H1 (cell line): Measurements from ENCODE around the gene PDZD2. TPM values are rescaled to one million over a fixed set of nuclear protein-coding genes. Genes with fewer than 3 reads are reported as not detected.

Experiments
- CHD1 ChIP-seq: IDR thresholded peaks from 2 replicates; pipeline ENCODE4 v1.6.1; 2012; ENCODE audit warnings: low read depth, low read length, improper control_type of control experiment
- CREB1 ChIP-seq: IDR thresholded peaks from 2 replicates; pipeline ENCODE4 v1.6.1; 2012; ENCODE audit warnings: inconsistent platforms
- RBBP5 ChIP-seq: IDR thresholded peaks from 2 replicates; pipeline ENCODE4 v1.7.1; 2012; ENCODE audit warnings: low read depth, mild to moderate bottlenecking, inconsistent platforms, low read length, moderate library complexity, borderline replicate concordance
- TEAD4 ChIP-seq: IDR thresholded peaks from 2 replicates; pipeline ENCODE4 v1.6.1; 2012; ENCODE audit warnings: low read depth, low read length, inconsistent platforms, mixed read lengths
- polyA plus RNA-seq, 7 experiments: library from polyadenylated mRNA; depleted of rRNA in 3 of 7; stranded (reverse) in 5 of 7; unstranded in 2 of 7; fragments of >200 nt in 5 of 7; fragments of 200-250 nt in 2 of 7; gene quantifications; 1 replicate in 5 of 7; 2 replicates in 1 of 7; 4 replicates in 1 of 7; pipeline versions ENCODE4 v1.2.1 to v1.2.3, GENCODE V29; 2011 to 2013; ENCODE audit warnings: missing spikeins in 2 of 7, mixed read lengths in 2 of 7
- total RNA-seq: library from RNA; stranded (reverse); fragmentation: NEBNext Ultra II Directional; extraction: Animal tissue kit (Norgen Biotek cat#: 25700); gene quantifications from 2 replicates; pipeline ENCODE4 v1.2.1, GENCODE V29; 2021
- TF ChIP-seq, protein P1 (sequence below): fragments of 300-600 bp; sonication (generic); IDR thresholded peaks from 2 replicates; pipeline ENCODE4 v1.7.1; 2012; ENCODE audit warnings: low read length, moderate library complexity, mild to moderate bottlenecking, inconsistent platforms; ENCODE audit not compliant: insufficient replicate concordance

PDZD2 gene
- total and polyA plus RNA-seq, 2 of the 8 experiments (the other 6 are each of a cell fraction or from before 2014, with no cell fraction given), result 1.2 to 6.8 TPM

DNA sequence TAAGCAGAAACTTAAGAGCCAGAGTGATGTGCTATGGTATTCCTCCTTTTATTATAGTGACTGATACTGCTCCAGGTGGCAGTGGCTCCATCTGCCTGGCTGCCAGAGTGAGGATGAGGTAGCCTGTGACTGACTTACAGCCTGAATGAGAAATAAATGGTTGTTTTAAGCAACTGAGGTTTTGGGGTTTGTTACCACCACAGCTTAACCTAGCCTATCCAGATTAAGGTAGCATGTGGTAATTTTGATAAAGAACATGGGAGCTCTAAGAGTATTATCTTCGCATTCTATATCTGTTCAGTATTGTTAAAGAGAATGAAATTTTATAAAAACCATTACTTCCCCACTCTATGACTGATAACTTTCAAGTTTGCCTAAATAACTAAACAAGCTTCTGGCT, 496.2 kb downstream of the PDZD2 start (continued):
- TF ChIP-seq, protein P1, sequence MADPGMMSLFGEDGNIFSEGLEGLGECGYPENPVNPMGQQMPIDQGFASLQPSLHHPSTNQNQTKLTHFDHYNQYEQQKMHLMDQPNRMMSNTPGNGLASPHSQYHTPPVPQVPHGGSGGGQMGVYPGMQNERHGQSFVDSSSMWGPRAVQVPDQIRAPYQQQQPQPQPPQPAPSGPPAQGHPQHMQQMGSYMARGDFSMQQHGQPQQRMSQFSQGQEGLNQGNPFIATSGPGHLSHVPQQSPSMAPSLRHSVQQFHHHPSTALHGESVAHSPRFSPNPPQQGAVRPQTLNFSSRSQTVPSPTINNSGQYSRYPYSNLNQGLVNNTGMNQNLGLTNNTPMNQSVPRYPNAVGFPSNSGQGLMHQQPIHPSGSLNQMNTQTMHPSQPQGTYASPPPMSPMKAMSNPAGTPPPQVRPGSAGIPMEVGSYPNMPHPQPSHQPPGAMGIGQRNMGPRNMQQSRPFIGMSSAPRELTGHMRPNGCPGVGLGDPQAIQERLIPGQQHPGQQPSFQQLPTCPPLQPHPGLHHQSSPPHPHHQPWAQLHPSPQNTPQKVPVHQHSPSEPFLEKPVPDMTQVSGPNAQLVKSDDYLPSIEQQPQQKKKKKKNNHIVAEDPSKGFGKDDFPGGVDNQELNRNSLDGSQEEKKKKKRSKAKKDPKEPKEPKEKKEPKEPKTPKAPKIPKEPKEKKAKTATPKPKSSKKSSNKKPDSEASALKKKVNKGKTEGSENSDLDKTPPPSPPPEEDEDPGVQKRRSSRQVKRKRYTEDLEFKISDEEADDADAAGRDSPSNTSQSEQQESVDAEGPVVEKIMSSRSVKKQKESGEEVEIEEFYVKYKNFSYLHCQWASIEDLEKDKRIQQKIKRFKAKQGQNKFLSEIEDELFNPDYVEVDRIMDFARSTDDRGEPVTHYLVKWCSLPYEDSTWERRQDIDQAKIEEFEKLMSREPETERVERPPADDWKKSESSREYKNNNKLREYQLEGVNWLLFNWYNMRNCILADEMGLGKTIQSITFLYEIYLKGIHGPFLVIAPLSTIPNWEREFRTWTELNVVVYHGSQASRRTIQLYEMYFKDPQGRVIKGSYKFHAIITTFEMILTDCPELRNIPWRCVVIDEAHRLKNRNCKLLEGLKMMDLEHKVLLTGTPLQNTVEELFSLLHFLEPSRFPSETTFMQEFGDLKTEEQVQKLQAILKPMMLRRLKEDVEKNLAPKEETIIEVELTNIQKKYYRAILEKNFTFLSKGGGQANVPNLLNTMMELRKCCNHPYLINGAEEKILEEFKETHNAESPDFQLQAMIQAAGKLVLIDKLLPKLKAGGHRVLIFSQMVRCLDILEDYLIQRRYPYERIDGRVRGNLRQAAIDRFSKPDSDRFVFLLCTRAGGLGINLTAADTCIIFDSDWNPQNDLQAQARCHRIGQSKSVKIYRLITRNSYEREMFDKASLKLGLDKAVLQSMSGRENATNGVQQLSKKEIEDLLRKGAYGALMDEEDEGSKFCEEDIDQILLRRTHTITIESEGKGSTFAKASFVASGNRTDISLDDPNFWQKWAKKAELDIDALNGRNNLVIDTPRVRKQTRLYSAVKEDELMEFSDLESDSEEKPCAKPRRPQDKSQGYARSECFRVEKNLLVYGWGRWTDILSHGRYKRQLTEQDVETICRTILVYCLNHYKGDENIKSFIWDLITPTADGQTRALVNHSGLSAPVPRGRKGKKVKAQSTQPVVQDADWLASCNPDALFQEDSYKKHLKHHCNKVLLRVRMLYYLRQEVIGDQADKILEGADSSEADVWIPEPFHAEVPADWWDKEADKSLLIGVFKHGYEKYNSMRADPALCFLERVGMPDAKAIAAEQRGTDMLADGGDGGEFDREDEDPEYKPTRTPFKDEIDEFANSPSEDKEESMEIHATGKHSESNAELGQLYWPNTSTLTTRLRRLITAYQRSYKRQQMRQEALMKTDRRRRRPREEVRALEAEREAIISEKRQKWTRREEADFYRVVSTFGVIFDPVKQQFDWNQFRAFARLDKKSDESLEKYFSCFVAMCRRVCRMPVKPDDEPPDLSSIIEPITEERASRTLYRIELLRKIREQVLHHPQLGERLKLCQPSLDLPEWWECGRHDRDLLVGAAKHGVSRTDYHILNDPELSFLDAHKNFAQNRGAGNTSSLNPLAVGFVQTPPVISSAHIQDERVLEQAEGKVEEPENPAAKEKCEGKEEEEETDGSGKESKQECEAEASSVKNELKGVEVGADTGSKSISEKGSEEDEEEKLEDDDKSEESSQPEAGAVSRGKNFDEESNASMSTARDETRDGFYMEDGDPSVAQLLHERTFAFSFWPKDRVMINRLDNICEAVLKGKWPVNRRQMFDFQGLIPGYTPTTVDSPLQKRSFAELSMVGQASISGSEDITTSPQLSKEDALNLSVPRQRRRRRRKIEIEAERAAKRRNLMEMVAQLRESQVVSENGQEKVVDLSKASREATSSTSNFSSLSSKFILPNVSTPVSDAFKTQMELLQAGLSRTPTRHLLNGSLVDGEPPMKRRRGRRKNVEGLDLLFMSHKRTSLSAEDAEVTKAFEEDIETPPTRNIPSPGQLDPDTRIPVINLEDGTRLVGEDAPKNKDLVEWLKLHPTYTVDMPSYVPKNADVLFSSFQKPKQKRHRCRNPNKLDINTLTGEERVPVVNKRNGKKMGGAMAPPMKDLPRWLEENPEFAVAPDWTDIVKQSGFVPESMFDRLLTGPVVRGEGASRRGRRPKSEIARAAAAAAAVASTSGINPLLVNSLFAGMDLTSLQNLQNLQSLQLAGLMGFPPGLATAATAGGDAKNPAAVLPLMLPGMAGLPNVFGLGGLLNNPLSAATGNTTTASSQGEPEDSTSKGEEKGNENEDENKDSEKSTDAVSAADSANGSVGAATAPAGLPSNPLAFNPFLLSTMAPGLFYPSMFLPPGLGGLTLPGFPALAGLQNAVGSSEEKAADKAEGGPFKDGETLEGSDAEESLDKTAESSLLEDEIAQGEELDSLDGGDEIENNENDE, result no peak
- TF ChIP-seq CHD1 (no peak), RBBP5 (no peak), CREB1 (no peak), TEAD4 (no peak)
- TF ChIP-seq, all 59 proteins: peak for 0
